GM18951 (cell line): Measurements from ENCODE around the gene FDX2.

Source experiments
- POLR2A ChIP-seq: IDR thresholded peaks from 4 replicates; pipeline ENCODE4 v1.6.1; 2011; ENCODE audit warnings: mild to moderate bottlenecking; ENCODE audit not compliant: insufficient read length, insufficient read depth; ENCODE audit errors: extremely low read depth
- in situ Hi-C: fragments of 300-500 bp; cut with MboI; formaldehyde crosslinking; loops from one replicate; pipeline ENCODE4 v1.12.0; 2022; ENCODE audit warnings: low sequenced_read_pairs, mixed read lengths, inconsistent platforms; ENCODE audit not compliant: unreplicated experiment

The FDX2 gene

DNA sequence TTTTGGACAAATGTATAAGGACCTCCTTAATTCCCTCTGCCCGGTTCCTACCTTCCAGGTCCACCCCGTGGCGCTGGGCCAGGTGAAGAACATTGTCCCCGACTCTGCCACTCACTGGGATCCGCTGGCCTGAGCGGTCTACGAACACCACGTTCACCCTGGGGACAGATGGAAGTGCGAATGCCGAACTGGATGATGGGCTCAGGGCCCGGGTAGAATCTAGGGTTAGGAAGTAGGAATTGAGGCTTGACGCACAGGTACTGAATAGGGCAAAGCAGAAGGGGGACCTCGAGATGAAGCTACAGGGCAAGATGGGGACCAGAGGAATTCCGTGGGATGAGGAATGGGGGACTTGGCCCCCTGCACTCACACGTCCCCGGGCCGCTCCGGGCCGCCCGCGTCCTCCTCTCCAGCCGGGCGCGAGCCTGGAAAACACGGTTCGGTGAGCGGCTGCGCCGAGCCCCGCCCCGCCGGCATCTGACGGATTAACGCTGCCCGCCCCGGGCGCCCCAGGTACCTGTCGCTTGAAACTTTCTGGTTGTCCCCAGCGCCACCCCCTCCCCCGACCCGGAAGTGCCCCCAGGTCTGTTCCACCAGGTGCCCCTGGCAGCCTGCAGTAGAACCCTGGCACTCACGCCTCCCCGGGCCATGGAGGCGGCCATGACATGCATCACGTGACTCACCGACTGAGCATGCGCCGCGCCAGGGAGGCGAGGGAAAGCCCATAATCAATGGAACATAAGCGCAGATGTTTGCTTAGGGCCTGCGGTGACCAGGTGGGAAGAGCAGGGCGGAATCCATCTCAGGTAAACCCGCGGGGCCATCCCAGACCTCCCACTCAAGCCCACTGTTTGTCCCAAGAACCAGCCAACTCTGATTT, at the start of gene FDX2:
Gene FDX2 (minus strand): TSS at position 681 of the 880 bp plus-strand sequence. CDS start 19 bp downstream, at position 662.
- TF ChIP-seq POLR2A: peak; percentile 77
- in situ Hi-C loops: no loop called here

DNA sequence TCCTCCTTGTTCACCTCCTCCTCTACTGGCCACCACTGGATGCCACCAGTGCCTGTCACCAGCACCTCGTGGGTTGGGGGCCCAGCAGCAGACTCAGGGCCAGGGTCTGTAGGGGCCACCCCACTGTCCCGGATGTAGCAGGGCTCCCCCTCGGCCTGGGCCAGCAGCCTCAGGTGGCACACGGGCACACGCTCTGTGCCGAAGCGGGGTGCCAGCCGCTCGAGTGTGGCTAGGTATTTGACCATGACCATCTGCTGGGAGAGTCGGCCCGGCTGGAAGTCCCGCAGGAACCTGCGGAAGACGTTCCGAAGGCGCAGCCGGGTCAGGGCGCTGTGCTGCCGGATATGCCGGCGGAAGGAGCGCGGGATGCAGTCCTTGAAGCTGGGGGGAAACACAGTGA, 49.7 kb upstream of the FDX2 start:
- in situ Hi-C loops: no loop called here
- TF ChIP-seq POLR2A: no peak

GRCh38 chr19:10364644-10365043, 48.8 kb upstream of the FDX2 start:
- in situ Hi-C loops: no loop called here
- no peak for TF ChIP-seq POLR2A

DNA sequence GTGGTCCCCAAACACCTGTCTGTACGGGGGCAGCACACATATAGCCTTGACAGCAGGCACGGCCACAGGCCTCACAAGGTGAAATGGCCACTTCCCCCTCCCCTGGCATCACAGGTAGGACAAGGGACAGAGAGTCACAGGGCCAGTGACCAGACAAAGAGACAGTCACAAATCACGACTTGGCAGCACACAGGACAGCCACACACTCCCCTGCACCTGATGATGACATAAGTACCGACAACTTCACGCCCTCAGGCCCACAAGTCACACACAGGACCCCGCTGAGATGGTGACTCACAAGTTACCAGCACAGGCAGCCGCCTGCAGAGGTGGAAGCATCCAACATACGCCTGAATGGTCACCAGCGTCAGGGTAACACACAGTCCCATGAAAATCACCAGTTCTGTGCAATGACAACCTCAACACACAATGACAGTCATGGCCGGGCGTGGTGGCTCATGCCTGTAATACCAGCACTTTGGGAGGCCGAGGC, 48.0 kb upstream of the FDX2 start:
- TF ChIP-seq POLR2A: no peak
- in situ Hi-C loops: no loop called here

DNA sequence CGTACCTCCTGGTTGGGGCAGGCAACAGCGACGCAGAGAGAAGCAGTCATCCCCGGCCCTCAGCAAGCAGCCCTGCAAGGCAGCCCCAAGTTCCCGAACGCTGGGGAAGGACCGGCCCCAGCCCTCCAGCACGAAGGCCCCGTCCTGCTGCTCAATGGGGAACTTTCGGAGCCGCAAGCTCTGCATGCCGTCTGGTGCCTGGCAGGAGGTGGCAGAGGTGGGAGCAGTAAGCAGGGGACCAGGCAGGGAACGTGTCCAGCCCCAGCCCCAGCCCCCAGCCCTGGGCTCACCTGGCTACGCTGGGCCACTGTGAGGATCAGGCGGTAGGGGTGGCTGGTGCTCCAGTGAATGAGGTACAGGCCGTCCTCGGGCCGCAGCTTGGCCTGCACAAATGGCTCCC, 46.4 kb upstream of the FDX2 start:
- TF ChIP-seq POLR2A: no peak
- in situ Hi-C loops: no loop called here

- in situ Hi-C loops: no loop called here
- TF ChIP-seq POLR2A: no peak
Observed at GRCh38 chr19:10361569-10362011, 45.8 kb upstream of the FDX2 start.

- TF ChIP-seq POLR2A: no peak
- in situ Hi-C loops: no loop called here
Observed at GRCh38 chr19:10356431-10356830, 40.6 kb upstream of the FDX2 start.

DNA sequence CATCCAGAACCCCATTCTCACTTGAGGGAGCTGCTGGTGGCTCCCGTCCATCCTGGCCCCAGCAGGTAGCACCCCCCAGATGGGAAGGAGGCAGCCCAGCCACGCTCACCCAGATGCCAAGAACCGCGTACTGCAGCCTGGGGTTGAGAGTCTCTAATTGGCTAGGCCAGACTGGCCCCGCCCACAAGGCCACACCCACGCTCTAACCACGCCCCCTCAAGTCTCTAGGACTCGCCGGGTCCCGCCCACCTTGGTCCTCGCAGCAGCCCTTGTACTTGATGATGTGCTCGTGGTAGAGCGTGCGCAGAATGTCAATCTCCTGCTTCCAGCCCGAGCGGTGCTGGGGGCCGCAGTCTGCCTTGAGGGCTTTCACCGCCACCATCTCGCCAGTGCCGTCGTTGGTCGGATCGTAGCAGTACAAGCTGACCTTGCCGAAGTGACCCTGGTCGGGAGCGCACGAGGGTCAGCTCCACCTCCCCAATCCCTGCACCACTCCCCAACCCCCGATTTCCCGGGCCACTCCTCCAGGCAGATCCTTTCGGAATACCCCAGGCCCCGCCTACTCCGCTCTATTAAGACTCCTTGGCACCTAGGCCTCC, 38.1 kb upstream of the FDX2 start:
- TF ChIP-seq POLR2A: no peak
- in situ Hi-C loops: no loop called here

DNA sequence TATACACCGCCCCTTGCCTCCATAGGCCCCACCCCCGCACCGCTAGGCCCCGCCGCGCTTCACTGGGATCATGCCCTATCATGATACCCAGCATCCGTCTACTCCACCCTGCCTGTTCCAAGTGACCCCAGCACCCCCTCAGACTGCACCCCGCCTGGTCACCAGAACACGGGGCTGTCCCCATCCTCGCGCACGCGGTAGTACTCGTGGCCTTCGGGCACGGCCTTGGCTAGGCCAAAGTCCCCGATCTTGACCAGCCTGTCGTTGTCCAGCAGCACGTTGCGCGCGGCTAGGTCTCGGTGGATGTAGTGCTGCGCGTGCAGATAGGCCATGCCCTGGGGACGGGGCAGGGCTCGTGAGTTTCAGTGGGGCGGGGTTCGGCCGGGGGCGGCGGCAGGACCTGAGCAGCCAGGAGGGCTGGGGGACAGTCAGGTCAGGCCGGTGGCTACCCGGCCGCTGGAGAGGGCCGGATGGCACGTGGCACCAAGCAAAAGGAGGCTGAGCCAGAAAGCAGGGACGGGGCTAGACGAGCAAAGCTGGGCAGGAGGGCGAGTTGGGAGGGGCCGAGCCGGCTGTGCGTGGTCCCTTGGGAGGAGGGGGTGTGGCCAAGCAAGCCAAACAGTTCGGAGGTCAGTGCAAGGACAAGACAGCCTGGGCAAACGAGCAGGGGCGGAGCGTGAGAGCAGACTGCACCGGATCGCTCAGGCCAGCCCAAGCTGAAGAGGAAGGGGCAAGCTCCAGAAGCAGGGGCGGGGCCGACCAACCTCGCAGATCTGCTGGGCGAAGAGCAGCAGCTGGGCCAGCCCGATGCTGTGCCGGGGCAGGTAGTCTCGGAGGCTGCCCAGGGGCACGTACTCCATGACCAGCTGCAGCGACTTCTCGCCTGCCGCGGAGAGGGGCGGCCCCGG, 37.2 kb upstream of the FDX2 start:
- no peak for TF ChIP-seq POLR2A

GRCh38 chr19:10346509-10346908, 30.7 kb upstream of the FDX2 start:
- in situ Hi-C loops: no loop called here
- TF ChIP-seq POLR2A: no peak

More for the DNA sequence above, 37.2 kb upstream of the FDX2 start:
- in situ Hi-C loops: no loop called here

GRCh38 chr19:10344780-10345179, 29.0 kb upstream of the FDX2 start:
- in situ Hi-C loops: no loop called here
- no peak for TF ChIP-seq POLR2A

GRCh38 chr19:10343495-10343894, 27.7 kb upstream of the FDX2 start:
- in situ Hi-C loops: no loop called here

DNA sequence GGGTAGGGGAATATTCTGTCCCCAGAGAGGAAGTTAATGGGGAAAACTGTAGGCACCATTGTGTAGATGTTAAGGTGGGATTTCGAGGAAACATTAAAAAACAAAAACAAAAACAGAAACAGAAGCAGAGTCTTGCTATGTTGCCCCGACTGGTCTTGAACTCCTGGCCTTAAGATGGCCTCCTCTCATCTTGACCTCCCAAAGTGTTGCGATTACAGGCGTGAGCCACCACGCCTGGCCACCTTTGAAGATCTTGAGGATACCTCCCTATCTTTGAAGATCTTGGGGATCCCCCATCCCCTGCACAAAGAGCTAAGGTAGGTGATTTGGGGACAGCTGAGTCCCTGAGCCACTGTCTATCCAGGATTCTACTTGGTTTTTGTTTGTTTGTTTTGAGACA, 24.2 kb upstream of the FDX2 start:
- in situ Hi-C loops: no loop called here

More at GRCh38 chr19:10343495-10343894, 27.7 kb upstream of the FDX2 start:
- no peak for TF ChIP-seq POLR2A

More for the DNA sequence above, 24.2 kb upstream of the FDX2 start:
- no peak for TF ChIP-seq POLR2A
